ENCODE data around the gene DPEP3.

DPEP3 gene

DNA sequence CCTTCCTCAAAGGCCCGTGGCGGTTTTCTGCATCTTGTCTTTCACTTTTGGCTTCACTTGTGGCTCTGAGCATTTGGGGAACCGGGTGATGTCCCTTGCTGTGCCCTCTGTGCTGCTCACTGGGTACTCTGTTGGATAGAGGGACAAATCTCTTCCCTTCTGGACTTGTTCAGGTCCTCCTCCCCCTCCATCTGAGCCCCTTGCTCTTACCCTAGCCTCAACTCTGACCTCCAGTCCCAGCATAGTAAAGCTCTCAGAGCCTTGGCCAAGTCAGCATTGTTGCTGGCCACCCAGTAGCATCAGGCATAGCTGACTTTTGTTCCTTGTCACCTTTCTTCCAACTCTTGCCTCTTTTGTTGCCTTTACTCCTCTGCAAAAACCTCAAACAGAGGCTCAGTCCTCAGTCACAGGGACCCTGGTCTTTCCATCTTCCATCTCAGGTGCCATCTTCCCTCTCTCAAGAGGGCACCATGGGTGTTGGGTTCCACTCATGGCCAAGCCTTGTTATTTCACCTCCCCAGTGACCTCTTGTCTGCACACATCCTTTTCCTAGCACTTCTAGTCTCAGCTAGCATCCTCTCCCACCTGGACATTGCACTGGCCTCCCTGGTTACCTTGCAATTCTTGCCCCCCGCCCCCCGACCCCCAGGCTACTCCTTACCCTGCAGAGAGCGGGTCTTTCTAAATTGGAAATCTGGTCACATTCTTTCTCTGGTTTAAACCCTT, 43.3 kb downstream of the DPEP3 start:
- Mint-ChIP-seq H3K27me3 (ENCODE audit: low read depth, poor library complexity) (peaks cover 9% of the 10 kb centered on the region), H3K4me3 (peak overlapping the region; percentile 100), H3K9me3 (no peaks in the 10 kb centered on the region), H3K4me1 (peaks cover 37% of the 10 kb centered on the region), H3K36me3 (ENCODE audit: low read depth) (peaks cover 6% of the 10 kb centered on the region), H3K27ac (peak overlapping the region; percentile 76)
- TF ChIP-seq, protein P1, sequence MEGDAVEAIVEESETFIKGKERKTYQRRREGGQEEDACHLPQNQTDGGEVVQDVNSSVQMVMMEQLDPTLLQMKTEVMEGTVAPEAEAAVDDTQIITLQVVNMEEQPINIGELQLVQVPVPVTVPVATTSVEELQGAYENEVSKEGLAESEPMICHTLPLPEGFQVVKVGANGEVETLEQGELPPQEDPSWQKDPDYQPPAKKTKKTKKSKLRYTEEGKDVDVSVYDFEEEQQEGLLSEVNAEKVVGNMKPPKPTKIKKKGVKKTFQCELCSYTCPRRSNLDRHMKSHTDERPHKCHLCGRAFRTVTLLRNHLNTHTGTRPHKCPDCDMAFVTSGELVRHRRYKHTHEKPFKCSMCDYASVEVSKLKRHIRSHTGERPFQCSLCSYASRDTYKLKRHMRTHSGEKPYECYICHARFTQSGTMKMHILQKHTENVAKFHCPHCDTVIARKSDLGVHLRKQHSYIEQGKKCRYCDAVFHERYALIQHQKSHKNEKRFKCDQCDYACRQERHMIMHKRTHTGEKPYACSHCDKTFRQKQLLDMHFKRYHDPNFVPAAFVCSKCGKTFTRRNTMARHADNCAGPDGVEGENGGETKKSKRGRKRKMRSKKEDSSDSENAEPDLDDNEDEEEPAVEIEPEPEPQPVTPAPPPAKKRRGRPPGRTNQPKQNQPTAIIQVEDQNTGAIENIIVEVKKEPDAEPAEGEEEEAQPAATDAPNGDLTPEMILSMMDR (IDR thresholded peaks at IDR 0.05) = no peak
- DNase-seq = no peak

DNA sequence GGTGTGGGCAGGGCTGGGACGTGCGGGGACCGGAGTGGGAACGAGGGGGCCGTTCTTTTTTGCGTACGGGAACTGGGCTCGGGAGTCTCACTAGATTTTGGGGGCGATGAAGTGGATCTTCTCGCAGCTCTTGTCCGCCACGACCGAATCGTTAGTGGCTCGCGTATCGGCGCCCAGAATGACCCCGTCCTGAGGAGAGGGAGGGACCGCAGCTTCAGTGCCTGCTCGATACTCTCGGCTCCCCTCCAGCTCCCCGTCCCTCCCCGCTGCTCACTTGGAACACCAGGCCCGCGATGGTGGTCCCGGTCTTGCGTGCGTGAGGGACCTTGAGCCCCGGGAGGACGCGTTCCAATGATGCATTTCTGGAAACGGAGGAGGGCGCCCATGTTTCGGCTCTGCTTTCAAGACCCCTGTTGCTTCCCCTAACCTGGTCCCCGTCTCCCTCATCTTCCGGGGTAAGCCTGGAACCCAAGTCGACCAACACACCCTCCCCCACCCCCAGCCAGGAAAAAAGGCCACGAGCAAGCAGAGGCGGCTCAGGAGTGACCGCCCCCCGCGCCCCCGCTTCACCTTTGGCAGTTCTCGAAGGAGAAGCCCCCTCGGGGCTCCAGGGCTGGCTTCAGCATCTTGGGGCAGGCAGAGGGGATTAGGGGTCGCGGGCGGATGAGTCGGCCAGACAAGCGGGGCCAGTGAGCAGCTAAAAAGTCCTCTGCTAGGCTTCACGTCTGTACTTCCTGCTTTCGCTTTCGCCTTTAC, 44.0 kb downstream of the DPEP3 start, which contains the start of gene PSMB10:
TSS of gene PSMB10 (minus strand) at position 727 of the 756 bp plus-strand sequence. CDS start at position 626, 101 bp downstream.
- DNase-seq = peak; percentile 47
- Mint-ChIP-seq H3K4me3 (peak within 1 kb of the TSS; percentile 100), H3K36me3 (ENCODE audit: low read depth) (peaks cover 6% of the 10 kb centered on the region), H3K9me3 (no peaks in the 10 kb centered on the region), H3K4me1 (peaks cover 29% of the 10 kb centered on the region), H3K27ac (peak within 1 kb of the TSS; percentile 98), H3K27me3 (ENCODE audit: low read depth, poor library complexity) (peaks cover 12% of the 10 kb centered on the region)
- TF ChIP-seq, protein P1 (IDR thresholded peaks at IDR 0.05) = no peak

DNA sequence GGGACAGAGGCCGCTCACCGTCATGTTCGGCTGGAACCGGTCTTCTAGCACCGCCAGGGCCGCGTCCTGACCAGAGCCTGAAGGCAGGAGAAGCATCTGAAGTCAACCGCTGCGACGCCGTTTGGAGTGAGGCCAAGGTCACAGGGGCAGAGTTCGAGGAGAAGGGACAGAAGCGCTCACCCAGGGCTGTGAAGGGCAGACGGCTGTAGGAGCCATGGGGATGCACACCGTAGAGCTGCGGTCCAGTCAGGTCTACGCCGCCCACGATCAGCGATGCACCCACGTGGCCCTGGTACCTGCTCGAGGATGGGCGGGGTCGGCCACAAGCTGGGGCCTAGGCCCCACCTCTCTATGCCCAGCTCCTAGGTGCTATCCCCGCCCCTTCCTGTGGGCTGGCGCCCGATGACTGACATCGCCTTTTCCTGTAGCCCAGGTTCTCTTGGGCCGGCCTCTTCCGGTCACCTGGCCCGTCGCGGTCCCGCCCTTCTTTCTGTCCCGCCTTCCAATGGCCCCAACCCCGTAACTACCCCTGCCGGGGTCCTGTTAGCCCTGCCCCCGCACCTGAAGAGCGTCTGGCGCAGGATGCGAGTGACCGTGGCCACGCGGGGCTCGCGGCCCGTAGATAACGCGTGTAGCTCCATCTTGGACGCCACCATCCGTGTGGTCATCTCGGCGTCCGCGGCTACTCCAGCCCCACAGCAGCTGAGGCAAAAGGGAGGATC, 44.7 kb downstream of the DPEP3 start:
- H3K27ac Mint-ChIP-seq = peak overlapping the region; percentile 98
- H3K4me1 Mint-ChIP-seq = peaks cover 29% of the 10 kb centered on the region
- peak; percentile 89 for DNase-seq
- TF ChIP-seq, protein P1 (IDR thresholded peaks at IDR 0.05) = no peak
- H3K27me3 Mint-ChIP-seq (ENCODE audit: low read depth, poor library complexity) = peaks cover 13% of the 10 kb centered on the region
- H3K36me3 Mint-ChIP-seq (ENCODE audit: low read depth) = peaks cover 6% of the 10 kb centered on the region
- no peaks in the 10 kb centered on the region for H3K9me3 Mint-ChIP-seq
- peak overlapping the region; percentile 100 for H3K4me3 Mint-ChIP-seq

DNA sequence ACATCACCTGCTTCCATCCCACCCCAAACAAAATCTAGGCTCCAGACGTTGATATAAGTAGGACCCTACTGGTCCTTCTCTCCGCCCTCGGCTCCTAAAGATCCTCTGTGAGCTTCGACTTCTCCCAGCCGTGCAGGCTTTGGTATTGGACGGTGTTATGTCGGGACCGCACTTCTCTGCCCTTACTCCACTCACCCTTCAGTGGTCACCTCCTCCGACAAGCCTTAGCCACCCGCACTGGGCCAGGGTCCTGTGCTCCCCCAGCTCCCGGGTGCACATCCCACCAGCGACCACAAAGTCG, 45.2 kb downstream of the DPEP3 start:
- Mint-ChIP-seq H3K4me3 (peak overlapping the region; percentile 100), H3K36me3 (ENCODE audit: low read depth) (peaks cover 6% of the 10 kb centered on the region), H3K27me3 (ENCODE audit: low read depth, poor library complexity) (peaks cover 13% of the 10 kb centered on the region), H3K27ac (peak overlapping the region; percentile 90), H3K4me1 (peaks cover 29% of the 10 kb centered on the region), H3K9me3 (no peaks in the 10 kb centered on the region)
- DNase-seq = no peak
- TF ChIP-seq, protein P1 (IDR thresholded peaks at IDR 0.05) = no peak

DNA sequence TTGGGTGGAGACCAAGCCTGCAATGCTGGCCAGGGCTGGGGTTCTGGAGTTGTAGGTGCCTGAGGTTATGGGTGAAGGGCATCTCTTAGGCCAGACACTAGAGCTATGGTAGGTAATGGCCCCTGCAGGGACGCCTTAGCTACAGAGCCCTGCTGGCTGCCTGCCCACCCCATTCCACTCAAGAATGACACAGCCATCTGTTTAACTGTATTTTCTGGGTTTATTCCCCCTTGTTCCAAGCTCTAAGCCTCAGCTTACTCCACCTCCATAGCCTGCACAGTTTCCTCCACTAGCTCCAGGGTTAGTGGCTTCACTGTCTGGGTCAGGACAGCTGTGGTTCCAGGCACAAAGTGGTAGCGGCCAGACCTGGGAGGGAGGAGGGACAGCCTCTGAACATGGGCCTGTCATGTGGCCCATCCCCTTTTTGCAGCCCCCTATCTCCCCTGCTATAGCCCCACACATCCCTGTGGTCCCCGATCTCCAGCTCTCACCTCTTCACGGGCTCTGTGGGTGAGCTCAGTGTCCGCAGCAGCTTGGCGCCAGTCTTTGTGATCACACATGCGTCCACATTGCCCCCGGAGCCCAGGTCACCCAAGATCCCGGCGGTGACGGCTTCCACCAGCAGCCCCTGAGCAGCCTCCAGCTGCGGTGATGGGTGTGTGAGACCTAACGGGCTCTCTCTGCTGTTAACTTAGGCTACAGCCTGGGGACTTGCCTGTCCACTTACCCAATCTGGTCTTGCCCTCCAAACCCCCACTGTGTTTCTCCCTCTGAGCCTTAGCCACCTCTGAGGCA, 45.8 kb downstream of the DPEP3 start:
- Mint-ChIP-seq H3K27me3 (ENCODE audit: low read depth, poor library complexity) (peaks cover 13% of the 10 kb centered on the region), H3K4me3 (peak overlapping the region; percentile 100), H3K9me3 (no peaks in the 10 kb centered on the region), H3K36me3 (ENCODE audit: low read depth) (peaks cover 6% of the 10 kb centered on the region), H3K4me1 (peaks cover 29% of the 10 kb centered on the region), H3K27ac (no peak overlapping the region)
- TF ChIP-seq, protein P1 (IDR thresholded peaks at IDR 0.05) = no peak
- DNase-seq = no peak

All from nephron progenitor cell (in vitro differentiated cells).